A673 (cell line): ENCODE results near the gene NCKAP1.

ENCODE experiments used
- CTCF ChIP-seq: fragments of 300-800, 200-600 bp; sonication (generic); conservative IDR thresholded peaks from 2 replicates; pipeline ENCODE4 v1.5.1; 2017; ENCODE audit warnings: low read depth, mild to moderate bottlenecking, antibody characterized with exemption, low read length, moderate library complexity, mixed read lengths
- EZH2 ChIP-seq: fragments of 200-600 bp; sonication (generic); IDR thresholded peaks from 2 replicates; pipeline ENCODE4 v1.6.1; 2017; ENCODE audit warnings: borderline replicate concordance, low read depth, mild to moderate bottlenecking, mixed read lengths, antibody characterized with exemption, low read length; ENCODE audit not compliant: poor library complexity, severe bottlenecking

- TF ChIP-seq CTCF (no peak), EZH2 (no peak)
These were observed 40.3 kb upstream of the NCKAP1 start, which contains the start of gene DUSP19 for GRCh38 chr2:183078464-183079138.
